KMS-11 (cell line): ENCODE results near the gene C18orf32.
A peak's percentile ranks its signal among the peaks of the same experiment; 100 is the strongest.
"Not testable (repeated sequence)": the region's sequence is repeated elsewhere in the genome, so short reads cannot be mapped to it uniquely, and the experiment has no call there.

Source experiments
- H2AFZ ChIP-seq: fragments of 200-600 bp; sonication (generic); 2 replicates; pipeline ENCODE4 v1.6.1; 2016; ENCODE audit warnings: antibody characterized with exemption, mixed run types, low read depth
- H3K27ac ChIP-seq: fragments of 200-600 bp; sonication (generic); 2 replicates; pipeline ENCODE4 v1.6.1; 2016; ENCODE audit warnings: mild to moderate bottlenecking, mixed run types
- H3K27me3 ChIP-seq: fragments of 200-600 bp; sonication (generic); 2 replicates; pipeline ENCODE4 v1.6.1; 2017; ENCODE audit warnings: mild to moderate bottlenecking, low read depth, mixed run types, moderate library complexity; ENCODE audit not compliant: insufficient read depth
- H3K36me3 ChIP-seq: fragments of 200-600 bp; sonication (generic); 2 replicates; pipeline ENCODE4 v1.6.1; 2017; ENCODE audit warnings: mild to moderate bottlenecking, mixed run types; ENCODE audit not compliant: insufficient read depth
- H3K4me1 ChIP-seq: fragments of 200-600 bp; sonication (generic); 2 replicates; pipeline ENCODE4 v1.6.1; 2016; ENCODE audit warnings: mild to moderate bottlenecking, low read depth, mixed run types; ENCODE audit not compliant: poor library complexity, severe bottlenecking
- H3K4me2 ChIP-seq: fragments of 200-600 bp; sonication (generic); 2 replicates; pipeline ENCODE4 v1.7.0; 2016; ENCODE audit warnings: mild to moderate bottlenecking, mixed run types
- H3K4me3 ChIP-seq: fragments of 200-600 bp; sonication (generic); IDR thresholded peaks from 2 replicates; pipeline ENCODE4 v1.6.1; 2017; ENCODE audit warnings: low read depth, low read length, mixed read lengths; ENCODE audit not compliant: insufficient read depth
- H3K79me2 ChIP-seq: fragments of 200-600 bp; sonication (generic); 2 replicates; pipeline ENCODE4 v1.6.1; 2016; ENCODE audit warnings: low read depth, mixed run types; ENCODE audit not compliant: insufficient read depth
- H3K9ac ChIP-seq: fragments of 200-600 bp; sonication (generic); 2 replicates; pipeline ENCODE4 v1.6.1; 2016; ENCODE audit warnings: mild to moderate bottlenecking, mixed run types
- H4K20me1 ChIP-seq: fragments of 200-600 bp; sonication (generic); 2 replicates; pipeline ENCODE4 v1.6.1; 2016; ENCODE audit warnings: mild to moderate bottlenecking, mixed run types; ENCODE audit not compliant: insufficient read depth
- CTCF ChIP-seq: fragments of 200-600 bp; sonication (generic); conservative IDR thresholded peaks from 2 replicates; pipeline ENCODE4 v1.6.1; 2017; ENCODE audit warnings: low read depth, mild to moderate bottlenecking, antibody characterized with exemption, low read length, moderate library complexity, mixed read lengths

Gene C18orf32

GRCh38 chr18:49479381-49480137 lies 7.5 kb downstream of the C18orf32 start:
- no peak for TF ChIP-seq CTCF
- H3K9ac ChIP-seq = no peak overlapping the region
- no peaks in the 10 kb centered on the region for H4K20me1 ChIP-seq
- no peak overlapping the region for H3K4me2 ChIP-seq
- H3K27ac ChIP-seq = peak overlapping the region; percentile 6; the same call in 1 of the 2 replicates
- peaks cover 5% of the 10 kb centered on the region; the same call in 1 of the 2 replicates for H3K36me3 ChIP-seq
- H3K4me3 ChIP-seq = no peak overlapping the region
- H3K79me2 ChIP-seq = peaks cover 3% of the 10 kb centered on the region
- no peak overlapping the region for H2AFZ ChIP-seq
- H3K4me1 ChIP-seq = peaks cover 28% of the 10 kb centered on the region
- no peaks in the 10 kb centered on the region for H3K27me3 ChIP-seq

- Histone ChIP-seq H3K79me2 (no peaks in the 10 kb centered on the region), H3K36me3 (peaks cover 2% of the 10 kb centered on the region; the same call in 1 of the 2 replicates), H3K27ac (no peak overlapping the region), H4K20me1 (no peaks in the 10 kb centered on the region), H3K4me3 (no peak overlapping the region), H3K9ac (no peak overlapping the region), H3K27me3 (no peaks in the 10 kb centered on the region), H3K4me1 (peaks cover 35% of the 10 kb centered on the region), H3K4me2 (peak overlapping the region; percentile 7; the same call in 1 of the 2 replicates), H2AFZ (no peak overlapping the region)
- no peak for TF ChIP-seq CTCF
Measured at GRCh38 chr18:49476664-49477411, 10.2 kb downstream of the C18orf32 start.

GRCh38 chr18:49474935-49475334 lies 12.1 kb downstream of the C18orf32 start:
- H3K4me3 ChIP-seq, H3K9ac ChIP-seq, H3K79me2 ChIP-seq, H4K20me1 ChIP-seq, H3K4me2 ChIP-seq, H2AFZ ChIP-seq, H3K27me3 ChIP-seq, H3K27ac ChIP-seq, H3K36me3 ChIP-seq: not testable (repeated sequence)
- H3K4me1 ChIP-seq = peaks cover 25% of the 10 kb centered on the region

- Histone ChIP-seq H3K36me3 (no peaks in the 10 kb centered on the region), H3K79me2 (no peaks in the 10 kb centered on the region), H3K9ac (no peak overlapping the region), H3K27me3 (no peaks in the 10 kb centered on the region), H4K20me1 (no peaks in the 10 kb centered on the region), H3K4me2 (no peak overlapping the region), H3K4me3 (no peak overlapping the region), H3K27ac (no peak overlapping the region), H3K4me1 (peaks cover 19% of the 10 kb centered on the region), H2AFZ (no peak overlapping the region)
- no peak for TF ChIP-seq CTCF
Measured at GRCh38 chr18:49473721-49474120, 13.3 kb downstream of the C18orf32 start.

GRCh38 chr18:49472459-49472858 lies 14.6 kb downstream of the C18orf32 start:
- H4K20me1 ChIP-seq = no peaks in the 10 kb centered on the region
- H2AFZ ChIP-seq = no peak overlapping the region
- H3K4me3 ChIP-seq = no peak overlapping the region
- H3K27me3 ChIP-seq = no peaks in the 10 kb centered on the region
- TF ChIP-seq CTCF = no peak
- H3K79me2 ChIP-seq = no peaks in the 10 kb centered on the region
- peaks cover 19% of the 10 kb centered on the region for H3K4me1 ChIP-seq
- no peak overlapping the region for H3K9ac ChIP-seq
- H3K36me3 ChIP-seq = no peaks in the 10 kb centered on the region
- H3K4me2 ChIP-seq = no peak overlapping the region
- H3K27ac ChIP-seq = no peak overlapping the region
